Dendritic cell treated with granulocyte-macrophage colony-stimulating factor and Interleukin-4, amounts not matched to agents 40 ng/mL and 50 ng/mL, for 4 days (primary cell): ENCODE measurements around the gene TMCO4.

Experiments
- H3K27ac Mint-ChIP-seq: one replicate; pipeline ENCODE4 v1.8.0; 2022; ENCODE audit warnings: mild to moderate bottlenecking, mixed read lengths
- H3K27me3 Mint-ChIP-seq: one replicate; pipeline ENCODE4 v1.8.0; 2022; ENCODE audit warnings: mild to moderate bottlenecking, mixed read lengths
- H3K36me3 Mint-ChIP-seq: one replicate; pipeline ENCODE4 v1.8.0; 2022; ENCODE audit warnings: low read depth, mixed read lengths
- H3K4me1 Mint-ChIP-seq: one replicate; pipeline ENCODE4 v1.8.0; 2022; ENCODE audit warnings: low read depth, mixed read lengths
- H3K4me3 Mint-ChIP-seq: one replicate; pipeline ENCODE4 v1.8.0; 2022; ENCODE audit warnings: mild to moderate bottlenecking, moderate library complexity, mixed read lengths
- H3K9me3 Mint-ChIP-seq: one replicate; pipeline ENCODE4 v1.8.0; 2022; ENCODE audit warnings: mixed read lengths
- intact Hi-C: fragments of 100-400 bp; cut with micrococcal nuclease; formaldehyde crosslinking; loops from one replicate; pipeline ENCODE4 v1.15.0; 2022

TMCO4 gene

DNA sequence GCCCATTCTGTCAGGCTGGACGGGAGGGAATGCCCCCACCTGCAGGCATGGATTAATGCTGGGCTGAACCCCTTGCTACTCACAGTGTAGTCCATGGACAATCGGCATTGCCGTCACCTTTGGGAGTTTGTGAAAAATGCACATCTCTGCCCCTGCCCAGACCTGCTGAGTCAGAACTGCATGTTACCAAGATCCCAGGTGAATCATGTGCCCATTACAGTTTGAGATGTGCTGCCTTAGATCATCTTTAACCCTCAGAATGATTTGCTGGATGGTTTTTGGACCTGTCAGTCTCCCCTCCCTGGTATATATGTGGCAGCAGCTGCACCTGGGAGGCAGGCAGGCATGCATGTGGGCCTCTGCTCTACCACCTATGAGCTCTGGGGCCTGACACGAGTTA lies 120.0 kb downstream of the TMCO4 start:
- Mint-ChIP-seq H3K4me1 (no peaks in the 10 kb centered on the region), H3K27me3 (peaks cover 10% of the 10 kb centered on the region), H3K27ac (no peak overlapping the region), H3K4me3 (no peak overlapping the region), H3K36me3 (peaks cover 11% of the 10 kb centered on the region), H3K9me3 (no peaks in the 10 kb centered on the region)
- intact Hi-C loops: no loop called here

DNA sequence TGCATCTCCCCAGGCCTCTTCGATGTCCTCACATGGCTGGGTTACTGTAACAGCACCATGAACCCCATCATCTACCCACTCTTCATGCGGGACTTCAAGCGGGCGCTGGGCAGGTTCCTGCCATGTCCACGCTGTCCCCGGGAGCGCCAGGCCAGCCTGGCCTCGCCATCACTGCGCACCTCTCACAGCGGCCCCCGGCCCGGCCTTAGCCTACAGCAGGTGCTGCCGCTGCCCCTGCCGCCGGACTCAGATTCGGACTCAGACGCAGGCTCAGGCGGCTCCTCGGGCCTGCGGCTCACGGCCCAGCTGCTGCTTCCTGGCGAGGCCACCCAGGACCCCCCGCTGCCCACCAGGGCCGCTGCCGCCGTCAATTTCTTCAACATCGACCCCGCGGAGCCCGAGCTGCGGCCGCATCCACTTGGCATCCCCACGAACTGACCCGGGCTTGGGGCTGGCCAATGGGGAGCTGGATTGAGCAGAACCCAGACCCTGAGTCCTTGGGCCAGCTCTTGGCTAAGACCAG lies 120.7 kb downstream of the TMCO4 start:
- Mint-ChIP-seq H3K27me3 (peaks cover 10% of the 10 kb centered on the region), H3K27ac (no peak overlapping the region), H3K4me3 (no peak overlapping the region), H3K9me3 (no peaks in the 10 kb centered on the region), H3K4me1 (no peaks in the 10 kb centered on the region), H3K36me3 (peaks cover 11% of the 10 kb centered on the region)
- intact Hi-C loops: no loop called here

DNA sequence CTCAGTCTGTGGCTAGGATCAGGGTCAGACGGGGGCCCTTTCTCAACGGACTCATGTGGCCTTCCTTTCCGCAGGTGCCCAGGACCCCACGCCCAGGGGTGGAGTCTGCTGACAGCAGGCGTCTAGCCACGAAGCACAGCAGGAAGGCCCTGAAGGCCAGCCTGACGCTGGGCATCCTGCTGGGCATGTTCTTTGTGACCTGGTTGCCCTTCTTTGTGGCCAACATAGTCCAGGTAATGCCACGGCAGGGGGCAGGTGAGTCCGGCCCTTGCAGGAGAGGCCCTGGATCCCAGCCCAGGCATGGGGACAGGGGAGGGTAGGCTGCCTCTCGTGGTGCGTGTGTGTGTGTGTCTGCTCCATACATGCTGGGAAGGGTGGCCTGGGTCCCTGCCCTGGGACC lies 121.2 kb downstream of the TMCO4 start:
- H3K27me3 Mint-ChIP-seq: peaks cover 10% of the 10 kb centered on the region
- H3K4me3 Mint-ChIP-seq: no peak overlapping the region
- intact Hi-C loops: no loop called here
- H3K27ac Mint-ChIP-seq: no peak overlapping the region
- H3K9me3 Mint-ChIP-seq: no peaks in the 10 kb centered on the region
- H3K36me3 Mint-ChIP-seq: peaks cover 11% of the 10 kb centered on the region
- H3K4me1 Mint-ChIP-seq: no peaks in the 10 kb centered on the region

DNA sequence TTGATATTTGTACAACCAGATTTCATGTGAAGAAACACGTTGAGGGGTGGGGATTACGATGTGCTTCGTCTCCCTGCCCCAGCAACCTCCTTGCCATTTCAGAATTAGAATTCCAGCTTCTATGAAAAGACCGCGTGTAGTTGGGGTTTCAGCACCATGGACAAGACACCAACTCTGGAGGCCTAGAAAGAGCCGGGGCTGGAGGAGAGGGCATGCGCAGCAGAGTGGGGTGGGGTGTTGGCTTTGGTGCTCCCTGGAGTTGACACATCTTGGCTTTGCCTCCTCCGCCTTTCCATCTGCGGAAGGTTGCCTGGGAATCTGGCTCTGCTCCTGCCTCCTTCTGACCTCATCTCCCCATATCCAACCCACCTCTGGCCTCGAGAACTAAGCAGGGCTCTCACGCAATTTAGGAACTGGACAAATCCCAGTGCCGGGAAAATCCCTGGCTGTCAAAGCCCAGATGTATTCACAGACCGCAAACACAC lies 123.2 kb downstream of the TMCO4 start:
- no peak overlapping the region for H3K4me3 Mint-ChIP-seq
- H3K4me1 Mint-ChIP-seq: no peaks in the 10 kb centered on the region
- intact Hi-C loops: no loop called here
- no peak overlapping the region for H3K27ac Mint-ChIP-seq
- no peaks in the 10 kb centered on the region for H3K9me3 Mint-ChIP-seq
- peaks cover 20% of the 10 kb centered on the region for H3K27me3 Mint-ChIP-seq
- H3K36me3 Mint-ChIP-seq: no peaks in the 10 kb centered on the region

DNA sequence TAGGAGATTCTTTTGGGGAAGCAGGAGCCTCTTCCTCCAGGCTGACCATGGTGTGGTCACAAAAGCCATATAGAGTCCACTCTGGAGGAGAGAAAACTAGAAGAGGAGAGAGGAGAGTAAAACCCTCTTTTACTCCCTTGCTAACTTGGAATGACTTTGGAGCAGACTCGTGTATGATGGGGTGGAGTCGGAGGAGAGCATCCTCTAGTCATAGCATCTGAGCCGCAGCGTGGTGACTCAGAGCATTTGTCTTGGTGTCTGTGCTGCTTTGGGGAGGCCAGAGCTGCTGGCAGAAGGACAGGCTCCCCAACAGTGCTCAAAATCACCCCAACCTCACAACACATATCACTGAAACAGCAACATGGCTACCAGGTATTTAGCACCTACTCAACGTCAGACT lies 123.9 kb downstream of the TMCO4 start:
- Mint-ChIP-seq H3K36me3 (no peaks in the 10 kb centered on the region), H3K9me3 (no peaks in the 10 kb centered on the region), H3K4me1 (no peaks in the 10 kb centered on the region), H3K27me3 (peaks cover 23% of the 10 kb centered on the region), H3K27ac (no peak overlapping the region), H3K4me3 (no peak overlapping the region)
- intact Hi-C loops: no loop called here

DNA sequence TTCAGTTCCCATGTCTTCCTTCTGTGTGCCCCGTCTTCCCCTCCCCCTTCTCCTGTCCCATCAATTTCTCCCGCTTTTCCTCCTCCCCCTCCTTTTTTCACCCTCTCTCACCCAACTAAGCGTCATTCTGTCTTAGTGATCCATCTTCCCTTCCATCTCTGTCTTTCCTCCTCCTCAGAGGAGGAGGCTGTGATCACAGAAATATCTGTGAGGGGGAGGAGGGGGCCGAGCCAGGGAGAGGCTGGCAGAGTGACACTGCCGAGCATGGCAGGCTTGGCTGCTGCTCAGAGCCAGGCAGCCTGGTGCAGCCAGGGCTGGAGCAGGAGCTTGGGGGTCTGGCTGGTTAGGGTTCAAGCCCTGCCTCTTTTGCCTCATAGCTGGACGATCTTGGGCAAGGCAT lies 127.5 kb downstream of the TMCO4 start:
- Mint-ChIP-seq H3K27me3 (peaks cover 45% of the 10 kb centered on the region), H3K36me3 (no peaks in the 10 kb centered on the region), H3K4me1 (no peaks in the 10 kb centered on the region), H3K4me3 (no peak overlapping the region), H3K9me3 (no peaks in the 10 kb centered on the region), H3K27ac (no peak overlapping the region)
- intact Hi-C loops: no loop called here

DNA sequence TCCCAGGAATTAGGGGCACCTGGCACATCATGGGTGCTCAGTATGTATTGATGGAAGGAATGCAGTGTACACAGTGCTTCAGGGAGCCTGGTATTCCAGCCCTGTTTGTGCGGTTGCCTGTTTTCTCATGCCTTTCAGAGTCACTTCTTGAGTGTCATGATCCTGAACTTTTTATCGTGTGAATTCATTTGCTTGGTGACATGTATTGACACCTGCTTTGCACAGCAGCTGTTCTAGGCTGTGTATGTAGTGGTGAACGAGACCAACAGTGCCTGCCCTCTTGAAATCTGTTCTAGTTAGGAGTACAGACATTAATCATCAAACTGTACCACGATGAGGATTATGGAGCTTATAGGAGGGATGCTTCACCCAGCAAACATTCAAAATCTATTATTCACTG lies 128.9 kb downstream of the TMCO4 start:
- H3K4me3 Mint-ChIP-seq: no peak overlapping the region
- intact Hi-C loops: no loop called here
- peaks cover 51% of the 10 kb centered on the region for H3K27me3 Mint-ChIP-seq
- H3K27ac Mint-ChIP-seq: no peak overlapping the region
- H3K4me1 Mint-ChIP-seq: no peaks in the 10 kb centered on the region
- no peaks in the 10 kb centered on the region for H3K36me3 Mint-ChIP-seq
- no peaks in the 10 kb centered on the region for H3K9me3 Mint-ChIP-seq

DNA sequence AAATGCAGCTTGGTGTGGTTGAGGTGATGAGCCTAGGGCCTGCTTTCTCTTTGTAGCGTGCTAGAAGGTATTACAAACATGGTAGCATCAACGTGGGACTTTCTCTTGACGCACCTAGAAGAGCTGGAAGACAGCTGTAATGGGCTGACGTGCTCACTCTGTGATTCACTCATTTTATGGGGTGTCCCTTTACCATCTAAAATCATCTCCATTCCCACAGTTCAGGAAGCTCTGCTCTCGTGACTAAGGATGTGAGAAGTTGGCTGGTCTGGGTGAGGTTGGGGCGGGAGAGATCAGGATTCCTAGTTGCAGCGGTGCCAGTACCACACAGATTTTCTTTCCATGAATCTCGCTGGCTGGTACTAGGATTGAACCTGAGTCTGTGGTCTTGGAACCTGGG lies 130.8 kb downstream of the TMCO4 start:
- H3K4me3 Mint-ChIP-seq: no peak overlapping the region
- no peaks in the 10 kb centered on the region for H3K36me3 Mint-ChIP-seq
- H3K9me3 Mint-ChIP-seq: no peaks in the 10 kb centered on the region
- no peak overlapping the region for H3K27ac Mint-ChIP-seq
- intact Hi-C loops: no loop called here
- H3K4me1 Mint-ChIP-seq: no peaks in the 10 kb centered on the region
- H3K27me3 Mint-ChIP-seq: peaks cover 63% of the 10 kb centered on the region

DNA sequence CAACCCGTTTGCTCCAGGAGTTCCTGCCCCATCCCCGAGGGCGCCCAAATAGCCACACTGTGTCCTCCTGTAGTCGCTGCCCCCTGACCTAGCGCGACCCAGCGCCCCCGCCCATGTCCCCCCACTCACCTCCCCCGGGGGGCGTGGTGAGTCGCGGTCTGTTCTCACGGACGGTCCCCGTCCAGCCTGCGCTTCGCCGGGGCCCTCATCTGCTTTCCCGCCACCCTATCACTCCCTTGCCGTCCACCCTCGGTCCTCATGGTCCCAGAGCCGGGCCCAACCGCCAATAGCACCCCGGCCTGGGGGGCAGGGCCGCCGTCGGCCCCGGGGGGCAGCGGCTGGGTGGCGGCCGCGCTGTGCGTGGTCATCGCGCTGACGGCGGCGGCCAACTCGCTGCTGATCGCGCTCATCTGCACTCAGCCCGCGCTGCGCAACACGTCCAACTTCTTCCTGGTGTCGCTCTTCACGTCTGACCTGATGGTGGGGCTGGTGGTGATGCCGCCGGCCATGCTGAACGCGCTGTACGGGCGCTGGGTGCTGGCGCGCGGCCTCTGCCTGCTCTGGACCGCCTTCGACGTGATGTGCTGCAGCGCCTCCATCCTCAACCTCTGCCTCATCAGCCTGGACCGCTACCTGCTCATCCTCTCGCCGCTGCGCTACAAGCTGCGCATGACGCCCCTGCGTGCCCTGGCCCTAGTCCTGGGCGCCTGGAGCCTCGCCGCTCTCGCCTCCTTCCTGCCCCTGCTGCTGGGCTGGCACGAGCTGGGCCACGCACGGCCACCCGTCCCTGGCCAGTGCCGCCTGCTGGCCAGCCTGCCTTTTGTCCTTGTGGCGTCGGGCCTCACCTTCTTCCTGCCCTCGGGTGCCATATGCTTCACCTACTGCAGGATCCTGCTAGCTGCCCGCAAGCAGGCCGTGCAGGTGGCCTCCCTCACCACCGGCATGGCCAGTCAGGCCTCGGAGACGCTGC lies 133.9 kb downstream of the TMCO4 start:
- Mint-ChIP-seq H3K4me1 (no peaks in the 10 kb centered on the region), H3K27me3 (peaks cover 77% of the 10 kb centered on the region), H3K36me3 (no peaks in the 10 kb centered on the region), H3K4me3 (no peak overlapping the region), H3K27ac (no peak overlapping the region), H3K9me3 (no peaks in the 10 kb centered on the region)
- intact Hi-C loops: no loop called here

DNA sequence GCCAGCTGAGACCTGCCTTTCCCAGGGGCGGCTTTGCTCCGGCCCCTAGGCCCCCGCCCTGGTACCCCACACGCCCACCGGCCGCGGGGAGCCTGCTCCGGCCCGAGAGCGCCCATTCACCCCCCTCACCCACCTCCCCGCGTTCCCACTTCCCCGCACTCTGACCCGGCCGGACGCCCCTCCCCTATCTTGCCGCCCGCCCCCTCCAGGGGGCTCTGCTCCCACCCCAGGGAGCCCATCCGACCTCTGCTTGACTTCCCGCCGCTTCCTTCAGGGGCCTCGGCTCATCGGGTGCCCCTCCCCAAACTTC lies 134.6 kb downstream of the TMCO4 start:
- Mint-ChIP-seq H3K4me1 (no peaks in the 10 kb centered on the region), H3K27ac (no peak overlapping the region), H3K4me3 (no peak overlapping the region), H3K9me3 (no peaks in the 10 kb centered on the region), H3K27me3 (peaks cover 81% of the 10 kb centered on the region), H3K36me3 (no peaks in the 10 kb centered on the region)
- intact Hi-C loops: no loop called here

DNA sequence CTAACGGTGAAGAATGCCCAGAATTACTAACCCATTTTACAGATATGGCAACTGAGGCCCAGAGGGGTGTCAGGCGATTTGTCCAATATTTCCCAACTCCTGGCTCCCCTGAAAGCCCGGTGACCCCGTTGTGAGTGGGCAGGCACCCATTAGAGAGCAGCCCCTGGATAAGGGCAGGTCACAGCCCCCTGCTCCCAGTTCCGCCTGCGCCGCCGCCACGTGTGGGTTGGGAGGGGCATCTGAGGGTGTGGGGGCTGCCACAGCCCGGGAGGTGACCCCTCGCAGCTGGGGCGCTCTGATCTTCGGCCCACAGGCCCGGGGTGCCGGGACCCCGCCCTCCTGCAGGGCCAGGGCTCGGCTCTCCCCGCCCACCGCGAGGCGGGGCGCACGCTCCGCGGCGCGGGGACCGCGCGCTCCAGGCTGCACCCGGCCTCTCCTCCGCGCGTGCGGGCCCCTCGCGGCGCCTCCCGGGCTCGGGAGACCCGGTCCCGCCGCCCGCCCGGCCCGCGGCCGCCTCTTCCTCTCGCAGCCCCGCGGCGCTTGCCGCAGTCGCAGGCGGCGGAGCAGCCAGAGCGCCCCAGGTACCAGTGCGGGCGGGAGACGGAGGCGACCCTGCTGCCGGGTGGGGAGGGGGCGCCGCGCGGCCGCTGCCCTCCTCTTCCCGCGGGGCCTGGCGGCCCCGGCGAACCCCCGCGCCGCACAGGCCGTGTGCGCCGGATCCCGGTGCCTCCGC lies 135.1 kb downstream of the TMCO4 start, which contains the start of gene HTR6:
TSS of gene HTR6 (plus strand) at position 423 of the 733 bp plus-strand sequence. CDS start 879 bp downstream, outside the sequence.
- Mint-ChIP-seq H3K4me1 (peaks cover 3% of the 10 kb centered on the region), H3K36me3 (no peaks in the 10 kb centered on the region), H3K4me3 (no peak within 1 kb of the TSS), H3K27me3 (peaks cover 81% of the 10 kb centered on the region), H3K9me3 (no peaks in the 10 kb centered on the region), H3K27ac (no peak within 1 kb of the TSS)
- intact Hi-C loops: no loop called here

DNA sequence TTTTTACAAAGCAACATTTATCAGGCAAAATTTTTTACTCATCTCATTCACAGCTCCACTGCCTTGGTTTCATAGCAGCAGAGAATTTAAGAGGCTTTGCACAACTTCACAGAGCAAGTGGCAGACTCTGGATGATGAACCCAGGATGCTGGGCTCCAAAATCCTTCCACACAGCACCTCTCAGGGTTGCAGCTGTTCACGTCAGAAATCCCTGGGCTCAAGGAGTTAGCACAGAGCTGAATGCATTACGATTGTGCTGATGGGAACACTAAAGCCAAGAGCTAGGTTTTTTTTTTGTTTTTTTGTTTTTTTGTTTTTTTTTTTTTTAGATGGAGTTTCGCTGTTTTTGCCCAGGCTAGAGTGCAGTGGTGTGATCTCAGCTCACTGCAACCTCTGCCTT lies 137.4 kb downstream of the TMCO4 start:
- no peaks in the 10 kb centered on the region for H3K9me3 Mint-ChIP-seq
- no peak overlapping the region for H3K4me3 Mint-ChIP-seq
- intact Hi-C loops: no loop called here
- peaks cover 71% of the 10 kb centered on the region for H3K27me3 Mint-ChIP-seq
- H3K27ac Mint-ChIP-seq: no peak overlapping the region
- no peaks in the 10 kb centered on the region for H3K36me3 Mint-ChIP-seq
- peaks cover 6% of the 10 kb centered on the region for H3K4me1 Mint-ChIP-seq

DNA sequence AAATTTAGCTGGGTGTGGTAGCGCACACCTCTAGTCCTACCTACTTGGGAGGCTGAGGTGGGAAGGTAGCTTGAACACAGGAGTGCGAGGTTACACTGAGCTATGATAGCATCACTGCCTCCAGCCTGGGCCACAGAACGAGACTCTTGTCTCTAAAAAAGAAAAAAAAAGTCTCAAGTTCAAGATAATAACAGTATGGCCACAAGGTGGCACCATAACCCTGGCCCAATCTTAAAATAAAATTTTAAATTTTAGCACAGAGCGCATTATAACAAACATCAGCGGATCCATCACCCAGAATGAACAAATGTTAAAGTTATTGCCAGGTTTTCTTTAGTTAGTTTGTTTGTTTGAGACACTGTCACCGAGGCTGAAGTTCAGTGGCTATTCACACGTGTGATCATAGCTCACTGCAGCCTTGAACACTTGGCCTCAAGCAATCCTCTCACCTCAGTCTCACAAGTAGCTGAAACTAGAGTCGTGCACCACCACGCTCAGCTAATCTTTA lies 137.9 kb downstream of the TMCO4 start:
- H3K4me1 Mint-ChIP-seq: peaks cover 6% of the 10 kb centered on the region
- H3K27me3 Mint-ChIP-seq: peaks cover 66% of the 10 kb centered on the region
- no peak overlapping the region for H3K27ac Mint-ChIP-seq
- H3K9me3 Mint-ChIP-seq: no peaks in the 10 kb centered on the region
- no peak overlapping the region for H3K4me3 Mint-ChIP-seq
- intact Hi-C loops: loop anchor here (2.0 kb wide), 1 partner anchor 43 kb away; no protein-coding TSS in a partner anchor
- no peaks in the 10 kb centered on the region for H3K36me3 Mint-ChIP-seq

DNA sequence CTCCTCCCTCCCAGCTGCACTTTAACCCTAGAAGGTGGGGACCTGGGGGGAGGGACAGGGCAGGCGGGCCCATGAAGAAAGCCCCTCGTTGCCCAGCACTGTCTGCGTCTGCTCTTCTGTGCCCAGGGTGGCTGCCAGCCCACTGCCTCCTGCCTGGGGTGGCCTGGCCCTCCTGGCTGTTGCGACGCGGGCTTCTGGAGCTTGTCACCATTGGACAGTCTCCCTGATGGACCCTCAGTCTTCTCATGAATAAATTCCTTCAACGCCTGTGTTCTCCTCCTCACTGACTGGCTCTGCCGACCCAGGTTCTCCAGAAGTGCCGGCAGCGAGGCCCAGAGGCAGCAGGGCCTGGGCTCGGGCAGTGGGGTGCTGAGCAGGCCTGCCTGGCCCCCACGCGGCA lies 141.5 kb downstream of the TMCO4 start:
- no peak overlapping the region for H3K27ac Mint-ChIP-seq
- peaks cover 11% of the 10 kb centered on the region for H3K4me1 Mint-ChIP-seq

More for the DNA sequence above, 141.5 kb downstream of the TMCO4 start:
- intact Hi-C loops: no loop called here
- H3K27me3 Mint-ChIP-seq: peaks cover 38% of the 10 kb centered on the region
- no peaks in the 10 kb centered on the region for H3K36me3 Mint-ChIP-seq
- H3K4me3 Mint-ChIP-seq: no peak overlapping the region
- H3K9me3 Mint-ChIP-seq: no peaks in the 10 kb centered on the region
